Loucy (cell line): ENCODE results near the gene FKBP9.

Source experiments
- EZH2phosphoT487 ChIP-seq: fragments of 200-600 bp; IDR thresholded peaks from 2 replicates; pipeline ENCODE4 v1.6.1; 2018; ENCODE audit warnings: antibody characterized with exemption, mild to moderate bottlenecking, moderate library complexity, borderline replicate concordance
- TF ChIP-seq, protein P1 (sequence below): fragments of 200-600 bp; sonication (generic); conservative IDR thresholded peaks from 2 replicates; pipeline ENCODE4 v1.5.1; 2014; ENCODE audit warnings: mild to moderate bottlenecking, antibody characterized with exemption, low read length

DNA sequence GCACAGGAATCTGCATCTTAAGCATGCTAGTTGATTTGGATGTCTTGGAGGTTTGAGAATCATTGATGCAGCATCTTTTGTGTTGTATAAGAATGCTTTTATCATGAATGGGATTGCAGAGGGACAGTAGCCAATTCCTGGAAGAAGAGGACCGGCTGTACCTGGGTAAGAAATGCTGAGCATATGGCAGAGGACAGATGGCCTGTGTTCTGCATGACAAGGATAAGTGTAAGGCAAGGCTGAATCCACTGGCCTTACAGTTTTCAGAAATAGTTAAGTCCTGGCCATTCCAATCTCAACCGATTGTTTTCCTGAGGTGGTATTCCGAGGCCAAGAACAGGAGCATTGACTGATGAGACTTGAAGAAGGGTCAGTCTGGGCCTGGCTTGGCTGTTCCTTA lies 41.2 kb upstream of the FKBP9 start:
- TF ChIP-seq, protein P1, sequence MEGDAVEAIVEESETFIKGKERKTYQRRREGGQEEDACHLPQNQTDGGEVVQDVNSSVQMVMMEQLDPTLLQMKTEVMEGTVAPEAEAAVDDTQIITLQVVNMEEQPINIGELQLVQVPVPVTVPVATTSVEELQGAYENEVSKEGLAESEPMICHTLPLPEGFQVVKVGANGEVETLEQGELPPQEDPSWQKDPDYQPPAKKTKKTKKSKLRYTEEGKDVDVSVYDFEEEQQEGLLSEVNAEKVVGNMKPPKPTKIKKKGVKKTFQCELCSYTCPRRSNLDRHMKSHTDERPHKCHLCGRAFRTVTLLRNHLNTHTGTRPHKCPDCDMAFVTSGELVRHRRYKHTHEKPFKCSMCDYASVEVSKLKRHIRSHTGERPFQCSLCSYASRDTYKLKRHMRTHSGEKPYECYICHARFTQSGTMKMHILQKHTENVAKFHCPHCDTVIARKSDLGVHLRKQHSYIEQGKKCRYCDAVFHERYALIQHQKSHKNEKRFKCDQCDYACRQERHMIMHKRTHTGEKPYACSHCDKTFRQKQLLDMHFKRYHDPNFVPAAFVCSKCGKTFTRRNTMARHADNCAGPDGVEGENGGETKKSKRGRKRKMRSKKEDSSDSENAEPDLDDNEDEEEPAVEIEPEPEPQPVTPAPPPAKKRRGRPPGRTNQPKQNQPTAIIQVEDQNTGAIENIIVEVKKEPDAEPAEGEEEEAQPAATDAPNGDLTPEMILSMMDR, result no peak
- TF ChIP-seq EZH2phosphoT487, result no peak
